Measurements from ENCODE around the gene STK24.

STK24 gene

DNA sequence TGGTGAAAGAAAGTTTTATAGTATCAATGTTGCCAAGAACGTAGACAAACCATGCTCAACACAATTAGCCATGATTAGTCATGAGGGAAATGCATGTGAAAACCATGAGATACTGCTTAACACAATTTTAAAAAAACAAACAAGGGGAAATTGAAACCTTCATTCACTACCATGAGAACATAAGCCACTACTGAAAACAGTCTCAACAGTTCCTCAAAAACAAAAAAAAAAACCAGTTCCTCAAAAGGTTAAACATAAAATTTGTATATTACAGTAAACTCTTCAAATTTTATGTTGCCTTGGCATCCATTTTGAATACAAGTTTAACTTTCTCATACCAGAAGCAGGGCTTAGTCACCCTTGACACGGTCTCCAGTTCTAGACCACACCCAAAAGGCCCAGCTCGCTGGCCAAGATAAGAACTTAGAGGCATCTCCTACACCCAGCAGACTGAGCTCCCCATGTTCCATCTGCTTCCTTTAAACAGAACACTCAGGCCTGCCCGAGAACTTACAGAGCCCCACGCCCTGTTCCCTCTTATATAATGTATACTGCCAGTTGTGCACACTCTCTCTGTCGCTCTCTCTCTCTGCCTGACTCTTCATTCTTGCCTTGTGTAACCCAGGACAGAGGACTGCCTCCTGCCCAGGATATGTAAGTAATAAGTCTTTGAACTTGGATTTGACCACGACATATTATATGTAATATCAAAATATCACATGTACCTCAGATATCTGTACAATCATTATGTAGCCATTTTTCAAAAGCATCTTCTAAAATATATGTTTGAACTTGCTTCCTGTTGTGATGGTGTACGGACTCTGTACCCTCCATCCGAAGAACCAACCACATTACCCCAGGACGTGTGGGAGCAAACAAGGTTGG lies 67.4 kb downstream of the STK24 start:
- peak; percentile 90 for DNase-seq (ENCODE audit: low read depth, low spot score)
- no peak overlapping the region for H3K4me3 ChIP-seq (ENCODE audit: low read depth, low read length)
- TF ChIP-seq, protein P1, sequence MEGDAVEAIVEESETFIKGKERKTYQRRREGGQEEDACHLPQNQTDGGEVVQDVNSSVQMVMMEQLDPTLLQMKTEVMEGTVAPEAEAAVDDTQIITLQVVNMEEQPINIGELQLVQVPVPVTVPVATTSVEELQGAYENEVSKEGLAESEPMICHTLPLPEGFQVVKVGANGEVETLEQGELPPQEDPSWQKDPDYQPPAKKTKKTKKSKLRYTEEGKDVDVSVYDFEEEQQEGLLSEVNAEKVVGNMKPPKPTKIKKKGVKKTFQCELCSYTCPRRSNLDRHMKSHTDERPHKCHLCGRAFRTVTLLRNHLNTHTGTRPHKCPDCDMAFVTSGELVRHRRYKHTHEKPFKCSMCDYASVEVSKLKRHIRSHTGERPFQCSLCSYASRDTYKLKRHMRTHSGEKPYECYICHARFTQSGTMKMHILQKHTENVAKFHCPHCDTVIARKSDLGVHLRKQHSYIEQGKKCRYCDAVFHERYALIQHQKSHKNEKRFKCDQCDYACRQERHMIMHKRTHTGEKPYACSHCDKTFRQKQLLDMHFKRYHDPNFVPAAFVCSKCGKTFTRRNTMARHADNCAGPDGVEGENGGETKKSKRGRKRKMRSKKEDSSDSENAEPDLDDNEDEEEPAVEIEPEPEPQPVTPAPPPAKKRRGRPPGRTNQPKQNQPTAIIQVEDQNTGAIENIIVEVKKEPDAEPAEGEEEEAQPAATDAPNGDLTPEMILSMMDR (IDR thresholded peaks at IDR 0.05; ENCODE audit: low read depth, low read length), result no peak
- in situ Hi-C loops (cut with HindIII; ENCODE audit: low sequenced_read_pairs), result no loop called here

DNA sequence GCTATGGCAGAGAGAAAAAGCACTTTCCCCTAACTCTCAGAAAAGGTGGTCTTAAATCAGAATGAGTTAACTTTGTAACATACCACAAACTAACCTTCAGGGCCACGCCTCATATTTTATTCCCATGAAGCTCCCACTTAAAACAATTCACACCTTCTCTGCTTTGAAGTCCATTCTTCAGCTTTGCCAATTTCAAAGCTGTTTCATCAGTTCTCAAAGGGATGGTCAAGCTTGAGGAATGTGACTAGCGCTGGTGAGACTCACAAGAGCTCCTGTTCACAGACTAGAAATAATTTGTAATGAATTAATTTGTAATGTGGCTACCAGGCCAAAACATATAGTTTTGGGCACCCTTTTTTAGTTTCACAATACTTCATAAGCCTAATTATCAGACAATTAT lies 68.2 kb downstream of the STK24 start:
- peak; percentile 87 for DNase-seq (ENCODE audit: low read depth, low spot score)
- TF ChIP-seq, protein P1 (IDR thresholded peaks at IDR 0.05; ENCODE audit: low read depth, low read length), result no peak
- in situ Hi-C loops (cut with HindIII; ENCODE audit: low sequenced_read_pairs), result no loop called here
- H3K4me3 ChIP-seq (ENCODE audit: low read depth, low read length), result no peak overlapping the region

DNA sequence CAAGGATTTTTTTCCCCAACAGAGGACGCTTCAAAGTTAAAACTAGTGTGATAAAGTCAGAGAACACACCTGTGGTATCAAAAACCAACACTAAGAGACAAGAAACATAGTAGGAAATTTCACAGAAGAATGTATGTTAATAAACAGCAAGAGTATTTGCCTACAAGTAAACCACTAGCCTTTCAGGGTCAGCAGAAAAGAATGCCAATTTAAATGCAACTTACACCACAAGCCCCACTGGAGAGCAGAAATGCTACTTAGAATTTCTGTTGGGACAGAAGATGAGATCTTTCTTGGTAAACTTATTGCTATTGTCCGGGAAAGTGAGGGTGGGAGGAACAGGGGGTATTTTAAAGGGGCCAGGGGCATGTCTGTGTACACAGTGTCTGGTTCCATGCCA lies 68.6 kb downstream of the STK24 start:
- TF ChIP-seq, protein P1 (IDR thresholded peaks at IDR 0.05; ENCODE audit: low read depth, low read length), result no peak
- no peak overlapping the region for H3K4me3 ChIP-seq (ENCODE audit: low read depth, low read length)
- in situ Hi-C loops (cut with HindIII; ENCODE audit: low sequenced_read_pairs), result no loop called here
- DNase-seq (ENCODE audit: low read depth, low spot score), result peak; percentile 83

DNA sequence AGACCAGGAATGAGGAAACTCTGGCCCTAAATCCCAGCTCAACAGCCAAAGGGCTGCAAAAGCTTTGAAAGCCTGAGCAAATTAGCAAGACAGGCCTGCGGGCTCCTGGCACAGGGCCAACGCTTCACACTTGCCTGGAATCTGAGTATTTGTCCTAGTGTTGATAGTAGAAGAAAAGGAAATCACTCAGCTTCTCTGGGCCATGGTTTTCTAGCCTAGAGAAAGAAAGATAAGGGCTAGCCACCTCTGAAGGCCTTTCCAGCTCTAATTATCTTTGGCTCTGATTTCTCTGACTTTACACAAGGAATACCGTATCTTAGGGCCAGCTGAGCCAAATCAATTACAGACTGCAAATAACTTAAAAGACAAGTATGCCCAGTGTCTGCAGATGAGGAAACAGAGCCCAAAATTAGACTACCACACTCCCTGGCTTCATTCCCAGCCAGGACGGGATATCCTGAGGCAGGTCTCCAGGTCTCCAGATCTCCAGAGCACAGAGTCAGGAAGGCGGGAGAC lies 69.6 kb downstream of the STK24 start:
- TF ChIP-seq, protein P1 (IDR thresholded peaks at IDR 0.05; ENCODE audit: low read depth, low read length), result no peak
- H3K4me3 ChIP-seq (ENCODE audit: low read depth, low read length), result no peak overlapping the region
- in situ Hi-C loops (cut with HindIII; ENCODE audit: low sequenced_read_pairs), result no loop called here
- peak; percentile 56 for DNase-seq (ENCODE audit: low read depth, low spot score)

DNA sequence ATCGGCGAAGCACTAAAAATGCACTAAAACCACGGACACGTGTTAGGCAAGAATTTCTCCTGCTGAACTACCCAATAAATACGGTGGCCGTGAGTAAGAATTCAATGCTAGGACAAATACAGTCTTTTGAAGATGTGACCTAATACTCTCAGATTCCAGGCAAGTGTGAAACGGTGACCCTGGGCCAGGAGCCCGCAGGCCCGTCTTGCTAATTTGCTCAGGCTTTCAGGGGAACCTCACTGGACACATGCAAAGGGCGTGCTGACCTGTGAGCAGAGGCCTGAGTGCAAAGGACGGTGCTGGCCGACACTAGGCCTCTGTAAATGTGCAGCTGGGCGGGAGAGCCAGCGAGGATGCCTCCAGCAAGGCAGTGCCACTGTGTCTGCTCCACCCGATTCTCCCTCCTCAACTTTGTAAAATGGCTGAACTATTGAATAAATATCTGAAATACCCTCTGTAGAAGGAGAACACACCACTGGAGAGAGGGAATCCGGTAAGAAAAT lies 70.1 kb downstream of the STK24 start:
- H3K4me3 ChIP-seq (ENCODE audit: low read depth, low read length), result no peak overlapping the region
- DNase-seq (ENCODE audit: low read depth, low spot score), result no peak
- in situ Hi-C loops (cut with HindIII; ENCODE audit: low sequenced_read_pairs), result no loop called here
- TF ChIP-seq, protein P1 (IDR thresholded peaks at IDR 0.05; ENCODE audit: low read depth, low read length), result no peak

DNA sequence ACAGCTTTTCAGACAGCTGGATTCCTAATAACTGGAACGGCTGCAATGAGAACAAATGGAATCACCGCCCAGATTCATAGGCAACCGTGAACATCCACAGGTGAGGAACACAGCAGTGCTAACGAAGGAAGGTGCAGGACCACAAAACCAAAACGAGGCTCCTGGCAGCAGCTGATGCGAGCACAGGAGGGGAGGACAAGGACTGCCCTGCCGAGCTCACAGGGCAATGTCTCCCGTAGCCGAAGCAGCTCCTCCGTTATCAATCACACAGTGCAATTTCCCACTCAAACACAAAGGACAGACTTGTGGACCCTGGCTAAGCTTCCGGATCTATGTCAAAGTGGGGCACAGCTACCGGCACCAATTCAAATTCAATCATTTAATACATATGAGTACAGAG lies 70.6 kb downstream of the STK24 start:
- TF ChIP-seq, protein P1 (IDR thresholded peaks at IDR 0.05; ENCODE audit: low read depth, low read length), result no peak
- no peak overlapping the region for H3K4me3 ChIP-seq (ENCODE audit: low read depth, low read length)
- in situ Hi-C loops (cut with HindIII; ENCODE audit: low sequenced_read_pairs), result no loop called here
- DNase-seq (ENCODE audit: low read depth, low spot score), result no peak
